ENCODE measurements around the gene GRPEL2.

DNA sequence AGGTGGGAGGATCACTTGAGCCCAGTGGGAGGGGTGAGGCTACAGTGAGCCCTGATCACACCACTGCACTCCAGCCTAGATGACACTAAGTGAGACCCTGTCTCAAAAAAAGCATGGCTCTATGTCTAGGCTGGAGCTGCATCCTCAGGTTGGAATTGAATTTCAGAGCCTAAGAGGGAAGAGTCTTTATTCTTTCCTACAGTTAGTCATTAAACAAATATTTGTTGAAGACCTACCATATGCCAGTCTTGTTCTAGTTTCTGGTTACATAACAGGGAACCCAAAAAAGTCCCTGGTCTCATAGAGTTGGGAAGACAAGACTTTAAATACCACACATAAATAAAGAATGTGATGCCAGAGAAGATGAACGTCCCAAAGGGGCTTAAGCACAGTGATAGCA, 6.9 kb upstream of the GRPEL2 start:
- TF ChIP-seq, protein P1, sequence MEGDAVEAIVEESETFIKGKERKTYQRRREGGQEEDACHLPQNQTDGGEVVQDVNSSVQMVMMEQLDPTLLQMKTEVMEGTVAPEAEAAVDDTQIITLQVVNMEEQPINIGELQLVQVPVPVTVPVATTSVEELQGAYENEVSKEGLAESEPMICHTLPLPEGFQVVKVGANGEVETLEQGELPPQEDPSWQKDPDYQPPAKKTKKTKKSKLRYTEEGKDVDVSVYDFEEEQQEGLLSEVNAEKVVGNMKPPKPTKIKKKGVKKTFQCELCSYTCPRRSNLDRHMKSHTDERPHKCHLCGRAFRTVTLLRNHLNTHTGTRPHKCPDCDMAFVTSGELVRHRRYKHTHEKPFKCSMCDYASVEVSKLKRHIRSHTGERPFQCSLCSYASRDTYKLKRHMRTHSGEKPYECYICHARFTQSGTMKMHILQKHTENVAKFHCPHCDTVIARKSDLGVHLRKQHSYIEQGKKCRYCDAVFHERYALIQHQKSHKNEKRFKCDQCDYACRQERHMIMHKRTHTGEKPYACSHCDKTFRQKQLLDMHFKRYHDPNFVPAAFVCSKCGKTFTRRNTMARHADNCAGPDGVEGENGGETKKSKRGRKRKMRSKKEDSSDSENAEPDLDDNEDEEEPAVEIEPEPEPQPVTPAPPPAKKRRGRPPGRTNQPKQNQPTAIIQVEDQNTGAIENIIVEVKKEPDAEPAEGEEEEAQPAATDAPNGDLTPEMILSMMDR (IDR thresholded peaks at IDR 0.05; ENCODE audit: insufficient read depth, low read length, poor library complexity, severe bottlenecking): no peak
- no peak for TF ChIP-seq EZH2phosphoT487 (conservative IDR thresholded peaks at IDR 0.05; ENCODE audit: low read length)
